Hematopoietic multipotent progenitor cell treated with erythropoietin and hydrocortisone succinate and interleukin-3 and kit ligand, for 15 days (in vitro differentiated cells): ENCODE data around the gene PROSER3.

Experiments used
- DNase-seq: peaks from one replicate; pipeline ENCODE4 v3.0.0-alpha.2; 2015; ENCODE audit warnings: low spot score

Gene PROSER3

GRCh38 chr19:35757749-35758608 lies at the start of gene PROSER3:
Gene PROSER3, plus strand, starts transcription at chr19:35758176. Its CDS starts 40 bp downstream, at chr19:35758216.
- DNase-seq = peak; percentile 99

DNA sequence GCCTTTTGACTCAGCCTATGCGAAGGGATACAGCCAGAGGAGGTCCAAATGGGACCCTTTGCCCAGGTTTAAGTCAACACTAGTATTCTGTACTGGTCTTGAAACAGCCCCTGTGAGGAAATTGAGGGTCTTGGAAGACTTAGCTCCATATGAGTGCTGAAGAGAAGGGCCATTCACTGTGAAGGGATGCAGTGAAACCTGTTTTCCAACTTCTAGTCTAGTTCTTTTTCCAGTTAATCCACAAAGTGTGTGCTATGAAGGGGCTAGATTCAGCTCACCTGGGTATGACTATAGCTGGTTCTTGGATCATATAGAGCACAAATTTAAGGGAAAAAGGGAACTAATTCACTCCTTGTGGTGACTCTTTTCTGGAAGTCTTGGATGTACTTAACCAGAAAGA lies 49.6 kb upstream of the PROSER3 start:
- DNase-seq = no peak

DNA sequence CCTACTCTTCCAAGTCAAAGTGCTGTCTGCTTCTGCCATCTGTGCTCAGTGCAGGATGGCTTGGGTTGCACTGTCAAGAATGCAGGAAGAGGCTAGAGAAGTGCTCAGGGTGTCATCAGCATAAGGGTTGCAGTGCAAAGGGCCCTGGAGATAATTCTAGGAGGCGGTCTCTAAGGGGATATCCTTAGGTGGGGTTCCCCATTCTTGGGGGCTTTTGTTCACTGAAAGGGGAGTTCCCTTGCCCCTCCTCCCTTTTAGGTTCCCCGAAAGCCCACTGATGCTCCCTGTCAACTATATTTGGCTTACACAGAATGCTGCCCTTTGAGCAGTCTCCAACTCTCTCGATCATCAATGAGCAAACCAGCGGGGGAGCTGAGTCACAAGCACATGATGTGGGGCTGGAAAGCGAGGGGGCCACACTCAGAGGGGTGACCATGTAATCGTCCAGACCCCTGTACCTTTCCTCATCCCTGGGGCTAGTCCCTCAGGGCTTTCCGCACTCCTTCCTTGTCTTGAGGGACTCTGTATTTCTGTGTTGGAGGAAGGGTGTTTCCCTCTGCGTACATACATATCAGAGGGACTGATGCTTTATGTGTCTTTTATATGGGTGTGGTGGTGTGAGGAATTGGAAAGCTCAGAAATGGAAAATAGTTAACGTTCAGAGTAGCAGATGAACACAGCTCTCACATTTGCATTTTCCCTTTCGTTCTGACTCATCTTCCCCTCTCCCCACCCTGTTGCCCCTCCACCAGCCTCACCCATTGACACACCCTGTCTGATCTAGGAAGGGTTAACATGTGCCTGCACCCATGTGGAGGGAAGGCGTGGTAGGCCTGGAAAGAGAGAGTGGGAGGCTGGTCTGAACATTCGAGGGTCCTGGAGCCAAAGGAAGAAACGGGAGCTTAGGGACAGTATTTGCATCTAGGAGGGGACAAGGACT lies 46.9 kb upstream of the PROSER3 start:
- no peak for DNase-seq

DNA sequence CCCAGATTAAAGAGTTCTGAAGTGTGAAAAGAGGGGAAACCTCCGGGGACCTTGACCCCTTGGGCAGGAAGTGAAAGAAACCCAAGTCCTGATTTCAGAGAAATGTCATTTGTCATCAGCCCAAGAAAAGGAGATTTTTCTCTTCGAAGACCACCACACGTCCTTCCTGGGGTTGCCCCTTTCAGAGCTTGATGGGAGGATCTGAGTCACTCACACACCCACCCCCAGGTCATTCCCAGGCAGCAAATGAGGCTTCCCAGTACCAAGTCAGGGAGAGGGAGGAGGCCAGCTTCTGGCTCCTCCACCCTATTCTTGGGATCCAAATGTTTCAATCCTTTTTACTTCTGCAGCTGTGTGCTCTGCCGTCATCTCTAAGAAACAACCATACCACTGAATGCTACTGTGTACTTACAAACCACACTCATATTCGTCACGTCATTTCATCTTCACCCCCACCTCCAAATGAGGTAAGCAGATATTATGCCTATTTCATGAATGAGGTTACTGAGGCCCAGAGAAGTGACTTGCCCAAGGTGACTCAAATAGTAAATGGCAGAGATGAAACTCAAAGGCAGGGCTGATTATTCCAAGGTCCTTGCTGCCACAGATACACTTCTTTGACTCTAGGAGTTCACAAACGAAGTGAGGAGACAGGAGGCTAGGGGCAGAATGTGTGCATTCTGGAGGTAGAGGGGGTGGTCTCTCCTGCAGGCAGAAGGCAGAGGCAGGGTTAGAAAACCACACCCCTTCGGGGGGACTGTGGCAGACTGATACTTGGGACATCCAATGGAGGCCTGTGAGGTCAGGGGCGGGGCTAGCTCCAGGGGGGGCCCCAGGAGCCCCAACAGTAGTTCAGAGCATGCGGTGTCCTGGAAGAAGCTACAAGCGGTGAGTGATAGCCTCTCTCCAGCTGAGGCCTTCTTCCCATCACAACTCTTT lies 45.1 kb upstream of the PROSER3 start:
- peak; percentile 25 for DNase-seq

DNA sequence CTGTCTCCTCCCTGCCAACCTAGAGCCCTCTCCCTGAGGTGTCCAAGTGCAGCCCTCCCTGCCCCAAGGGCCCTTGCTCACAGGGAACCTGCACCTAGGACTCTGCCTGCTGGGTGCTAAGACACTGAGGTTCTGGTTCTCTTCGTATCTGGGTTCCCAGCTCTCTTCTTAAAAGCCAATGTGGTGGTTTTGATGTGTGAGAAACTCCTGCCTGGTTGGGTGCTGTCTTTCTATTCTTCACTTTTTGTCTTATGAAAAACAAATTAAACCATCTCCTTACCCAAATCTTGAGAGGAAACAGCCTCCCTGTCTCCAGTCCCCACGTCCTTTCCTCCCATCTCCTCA lies 44.5 kb upstream of the PROSER3 start:
- DNase-seq = no peak

- no peak for DNase-seq
Observed at GRCh38 chr19:35713904-35714495, 44.0 kb upstream of the PROSER3 start.

DNA sequence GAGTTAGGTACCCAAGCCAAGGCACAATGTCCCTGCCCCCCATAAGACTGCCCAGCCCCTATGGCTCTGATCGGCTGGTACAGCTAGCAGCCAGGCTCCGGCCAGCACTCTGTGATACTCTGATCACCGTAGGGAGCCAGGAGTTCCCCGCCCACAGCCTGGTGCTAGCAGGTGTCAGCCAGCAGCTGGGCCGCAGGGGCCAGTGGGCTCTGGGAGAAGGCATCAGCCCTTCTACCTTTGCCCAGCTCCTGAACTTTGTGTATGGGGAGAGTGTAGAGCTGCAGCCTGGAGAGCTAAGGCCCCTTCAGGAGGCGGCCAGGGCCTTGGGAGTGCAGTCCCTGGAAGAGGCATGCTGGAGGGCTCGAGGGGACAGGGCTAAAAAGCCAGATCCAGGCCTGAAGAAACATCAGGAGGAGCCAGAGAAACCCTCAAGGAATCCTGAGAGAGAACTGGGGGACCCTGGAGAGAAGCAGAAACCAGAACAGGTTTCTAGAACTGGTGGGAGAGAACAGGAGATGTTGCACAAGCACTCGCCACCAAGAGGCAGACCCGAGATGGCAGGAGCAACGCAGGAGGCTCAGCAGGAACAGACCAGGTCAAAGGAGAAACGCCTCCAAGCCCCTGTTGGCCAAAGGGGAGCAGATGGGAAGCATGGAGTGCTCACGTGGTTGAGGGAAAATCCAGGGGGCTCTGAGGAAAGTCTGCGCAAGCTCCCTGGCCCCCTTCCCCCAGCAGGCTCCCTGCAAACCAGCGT lies 43.2 kb upstream of the PROSER3 start:
- DNase-seq = no peak

- DNase-seq = no peak
Observed at GRCh38 chr19:35715355-35715809, 42.6 kb upstream of the PROSER3 start.

DNA sequence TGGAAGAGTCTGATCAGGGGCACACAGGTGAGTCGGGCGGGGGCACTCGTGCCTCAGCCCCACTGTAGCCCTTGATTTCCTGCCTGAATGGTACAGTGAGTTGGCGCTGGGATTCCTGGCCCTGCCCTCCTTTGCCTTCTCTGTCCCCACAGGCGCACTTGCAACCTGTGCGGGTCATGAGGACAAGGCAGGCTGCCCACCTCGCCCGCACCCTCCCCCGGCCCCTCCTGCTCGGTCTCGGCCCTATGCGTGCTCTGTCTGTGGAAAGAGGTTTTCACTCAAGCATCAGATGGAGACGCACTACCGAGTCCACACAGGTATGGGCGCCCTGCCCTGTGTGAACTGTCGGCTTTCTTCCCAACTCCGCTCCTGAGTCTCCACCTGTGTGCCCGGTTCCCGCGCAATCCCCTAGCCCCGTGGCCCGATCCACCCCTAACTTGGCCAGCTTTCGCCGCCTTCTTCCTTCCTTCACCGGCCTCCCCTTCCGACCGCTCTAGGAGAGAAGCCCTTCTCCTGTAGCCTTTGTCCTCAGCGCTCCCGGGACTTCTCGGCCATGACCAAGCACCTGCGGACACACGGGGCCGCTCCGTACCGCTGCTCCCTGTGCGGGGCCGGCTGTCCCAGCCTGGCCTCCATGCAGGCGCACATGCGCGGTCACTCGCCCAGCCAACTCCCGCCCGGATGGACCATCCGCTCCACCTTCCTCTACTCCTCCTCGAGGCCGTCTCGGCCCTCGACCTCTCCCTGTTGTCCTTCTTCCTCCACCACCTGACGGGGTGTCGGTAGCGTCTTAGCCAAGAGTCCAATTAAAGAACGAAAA lies 41.8 kb upstream of the PROSER3 start:
- DNase-seq = no peak

DNA sequence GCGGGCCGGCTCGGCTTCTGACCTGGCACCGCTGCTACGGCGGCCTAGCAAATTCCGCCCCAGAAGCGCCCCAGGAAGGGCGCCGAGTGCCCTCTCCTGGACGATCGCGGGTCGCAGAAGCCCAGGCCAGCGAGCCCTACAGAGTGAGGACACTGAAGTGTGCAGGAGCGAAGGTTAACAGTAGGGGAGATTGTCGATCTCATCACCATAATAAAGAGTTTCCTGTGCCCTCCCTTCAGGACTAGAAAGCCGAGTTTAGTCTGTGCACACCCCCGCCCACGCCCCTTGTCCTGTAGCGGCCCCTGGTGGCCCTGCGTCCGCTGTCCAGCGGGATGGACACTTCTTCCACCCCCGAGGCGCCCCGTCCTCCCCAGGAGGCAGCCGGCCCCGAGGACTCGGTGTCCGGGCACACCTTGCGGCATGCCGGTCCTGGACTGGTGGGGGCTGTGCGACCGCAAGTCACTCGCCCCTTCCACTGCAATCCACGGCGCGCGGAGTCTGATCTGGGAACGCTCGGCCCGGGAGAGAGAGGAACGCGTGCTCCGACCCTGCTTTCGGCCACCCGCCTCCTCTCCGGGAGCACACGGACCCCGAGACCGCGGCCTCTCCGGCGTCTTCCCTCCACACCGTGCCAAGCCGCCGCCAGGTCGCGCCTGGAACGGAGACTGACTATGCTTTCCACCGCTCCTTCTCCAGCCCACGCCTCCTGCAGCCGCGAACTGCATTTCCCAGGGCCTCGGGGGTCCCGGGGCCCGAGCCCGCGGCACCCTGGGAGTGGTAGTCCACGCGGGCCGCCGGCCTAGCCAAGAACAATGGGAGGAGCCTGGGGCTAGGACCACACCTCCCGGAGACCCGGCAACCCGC lies 40.9 kb upstream of the PROSER3 start:
- DNase-seq = peak; percentile 87

DNA sequence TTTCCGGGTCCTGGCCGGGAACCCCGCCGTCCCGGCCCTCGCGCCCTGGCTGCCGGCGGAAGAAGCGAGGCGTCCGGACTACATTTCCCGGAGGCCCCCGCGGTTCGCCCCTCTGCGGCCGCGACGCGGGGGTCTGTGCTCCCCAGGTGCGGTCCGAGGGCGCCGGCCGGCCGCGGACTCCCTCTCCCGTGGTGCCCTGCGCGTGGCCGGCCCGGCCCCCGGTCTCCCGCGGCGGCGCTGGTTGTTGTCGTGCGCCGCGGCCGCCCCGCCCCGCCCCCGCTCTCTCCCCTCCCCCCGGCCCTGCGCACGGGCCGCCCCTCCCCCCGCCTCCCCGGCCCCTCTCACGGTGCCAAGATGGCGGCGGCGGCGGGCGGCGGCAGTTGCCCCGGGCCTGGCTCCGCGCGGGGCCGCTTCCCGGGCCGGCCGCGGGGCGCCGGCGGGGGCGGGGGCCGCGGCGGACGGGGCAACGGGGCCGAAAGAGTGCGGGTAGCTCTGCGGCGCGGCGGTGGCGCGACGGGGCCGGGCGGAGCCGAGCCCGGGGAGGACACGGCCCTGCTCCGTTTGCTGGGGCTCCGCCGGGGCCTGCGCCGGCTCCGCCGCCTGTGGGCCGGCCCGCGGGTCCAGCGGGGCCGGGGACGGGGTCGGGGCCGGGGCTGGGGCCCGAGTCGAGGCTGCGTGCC lies 40.2 kb upstream of the PROSER3 start, which contains the start of gene KMT2B:
TSS of gene KMT2B (plus strand) at position 339 of the 680 bp plus-strand sequence. CDS start at position 355, 16 bp downstream.
- no peak for DNase-seq

GRCh38 chr19:35718345-35719041 lies 39.5 kb upstream of the PROSER3 start:
- peak; percentile 28 for DNase-seq

DNA sequence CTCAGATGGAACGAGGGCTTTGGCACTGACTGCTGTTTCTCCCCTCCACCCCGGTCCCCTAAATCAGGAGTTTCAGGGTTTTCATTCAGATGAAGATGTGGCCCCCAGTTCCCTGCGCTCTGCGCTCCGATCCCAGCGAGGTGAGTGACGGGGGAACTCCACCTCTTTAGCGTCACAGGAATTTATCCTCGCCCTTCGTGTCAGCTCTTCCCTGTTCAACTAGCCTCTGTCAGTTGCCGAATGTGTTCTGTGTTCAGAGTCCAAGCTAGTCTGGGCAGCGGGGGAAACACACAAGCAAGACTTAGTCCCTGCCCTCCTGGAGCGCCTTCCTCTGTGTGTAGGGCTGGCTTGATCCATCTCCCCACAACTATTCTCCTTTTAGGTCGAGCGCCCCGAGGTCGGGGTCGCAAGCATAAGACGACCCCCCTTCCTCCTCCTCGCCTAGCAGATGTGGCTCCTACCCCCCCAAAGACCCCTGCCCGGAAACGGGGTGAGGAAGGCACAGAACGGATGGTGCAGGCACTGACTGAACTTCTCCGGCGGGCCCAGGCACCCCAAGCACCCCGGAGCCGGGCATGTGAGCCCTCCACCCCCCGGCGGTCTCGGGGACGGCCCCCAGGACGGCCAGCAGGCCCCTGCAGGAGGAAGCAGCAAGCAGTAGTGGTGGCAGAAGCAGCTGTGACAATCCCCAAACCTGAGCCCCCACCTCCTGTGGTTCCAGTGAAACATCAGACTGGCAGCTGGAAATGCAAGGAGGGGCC lies 38.4 kb upstream of the PROSER3 start:
- no peak for DNase-seq

- DNase-seq = no peak
Observed at GRCh38 chr19:35720163-35720524, 37.8 kb upstream of the PROSER3 start.

DNA sequence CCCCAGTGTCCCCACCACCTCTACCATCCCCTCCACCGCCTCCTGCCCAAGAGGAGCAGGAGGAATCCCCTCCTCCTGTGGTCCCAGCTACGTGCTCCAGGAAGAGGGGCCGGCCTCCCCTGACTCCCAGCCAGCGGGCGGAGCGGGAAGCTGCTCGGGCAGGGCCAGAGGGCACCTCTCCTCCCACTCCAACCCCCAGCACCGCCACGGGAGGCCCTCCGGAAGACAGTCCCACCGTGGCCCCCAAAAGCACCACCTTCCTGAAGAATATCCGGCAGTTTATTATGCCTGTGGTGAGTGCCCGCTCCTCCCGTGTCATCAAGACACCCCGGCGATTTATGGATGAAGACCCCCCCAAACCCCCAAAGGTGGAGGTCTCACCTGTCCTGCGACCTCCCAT lies 37.3 kb upstream of the PROSER3 start:
- DNase-seq = no peak

- no peak for DNase-seq
Observed at GRCh38 chr19:35721374-35721773, 36.6 kb upstream of the PROSER3 start.

DNA sequence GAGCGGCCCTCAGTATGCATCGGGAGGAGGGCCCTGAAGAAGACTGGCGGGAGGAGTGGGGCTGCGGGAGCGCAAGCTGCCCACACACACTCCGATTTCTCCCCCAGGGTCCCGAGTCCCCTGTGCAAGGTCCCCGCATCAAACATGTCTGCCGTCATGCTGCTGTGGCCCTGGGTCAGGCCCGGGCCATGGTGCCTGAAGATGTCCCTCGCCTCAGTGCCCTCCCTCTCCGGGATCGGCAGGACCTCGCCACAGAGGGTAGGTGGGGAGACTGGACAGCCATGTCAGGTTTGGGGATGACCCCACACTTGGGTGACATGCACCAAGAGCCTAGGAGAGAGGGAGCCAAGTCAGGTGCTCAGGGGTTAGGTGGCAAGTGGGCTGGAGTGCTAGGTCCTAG lies 35.5 kb upstream of the PROSER3 start:
- DNase-seq = no peak
